Measurements from ENCODE around the gene SERPINF2. TPM values are rescaled to one million over a fixed set of nuclear protein-coding genes. Genes with fewer than 3 reads are reported as not detected.

Gene SERPINF2
- total and polyA plus RNA-seq, 2 experiments from 2014 or later = 0.66 to 1.2 TPM

GRCh38 chr17:1755827-1756262 lies 13.2 kb downstream of the SERPINF2 start:
- Mint-ChIP-seq H3K9me3 (no peaks in the 10 kb centered on the region; the same call in 2 of the 3 replicates), H3K4me3 (no peak overlapping the region; the same call in 2 of the 3 replicates)

DNA sequence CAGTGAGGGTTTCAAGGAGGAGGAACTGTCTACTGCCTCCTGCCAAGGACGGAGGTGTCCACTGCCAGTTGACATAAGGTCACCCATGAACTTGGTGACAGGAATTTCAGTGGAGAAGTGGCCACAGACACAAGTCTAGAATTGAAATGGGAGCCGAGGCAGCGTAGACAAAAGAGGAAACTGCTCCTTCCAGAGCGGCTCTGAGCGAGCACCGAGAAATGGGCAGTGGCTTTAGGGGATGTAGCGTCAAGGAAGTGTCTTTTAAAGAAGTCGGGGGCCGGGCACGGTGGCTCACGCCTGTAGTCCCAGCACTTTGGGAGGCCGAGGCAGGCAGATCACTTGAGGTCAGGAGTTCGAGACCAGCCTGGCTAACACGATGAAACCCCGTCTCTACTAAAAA lies 16.1 kb downstream of the SERPINF2 start:
- ATAC-seq (no peak), DNase-seq (ENCODE audit: low spot score) (no peak)
- no peak overlapping the region for H3K27ac ChIP-seq (ENCODE audit: low read depth)
- H3K4me1 Mint-ChIP-seq = peaks cover 31% of the 10 kb centered on the region
- TF ChIP-seq, protein P1, sequence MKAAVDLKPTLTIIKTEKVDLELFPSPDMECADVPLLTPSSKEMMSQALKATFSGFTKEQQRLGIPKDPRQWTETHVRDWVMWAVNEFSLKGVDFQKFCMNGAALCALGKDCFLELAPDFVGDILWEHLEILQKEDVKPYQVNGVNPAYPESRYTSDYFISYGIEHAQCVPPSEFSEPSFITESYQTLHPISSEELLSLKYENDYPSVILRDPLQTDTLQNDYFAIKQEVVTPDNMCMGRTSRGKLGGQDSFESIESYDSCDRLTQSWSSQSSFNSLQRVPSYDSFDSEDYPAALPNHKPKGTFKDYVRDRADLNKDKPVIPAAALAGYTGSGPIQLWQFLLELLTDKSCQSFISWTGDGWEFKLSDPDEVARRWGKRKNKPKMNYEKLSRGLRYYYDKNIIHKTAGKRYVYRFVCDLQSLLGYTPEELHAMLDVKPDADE (IDR thresholded peaks at IDR 0.05) = no peak
- TF ChIP-seq STAT1 (IDR thresholded peaks at IDR 0.05; ENCODE audit: unreplicated experiment) (no peak), ZNF462 (CRISPR knock-in tag; IDR thresholded peaks at IDR 0.05) (no peak)
- no peaks in the 10 kb centered on the region for H3K27me3 ChIP-seq (ENCODE audit: insufficient read depth)
- no peaks in the 10 kb centered on the region for H3K79me2 ChIP-seq (replicated peaks; ENCODE audit: insufficient read depth)
- no peak overlapping the region for H3K4me2 ChIP-seq
- no peaks in the 10 kb centered on the region; the same call in 2 of the 3 replicates for H3K9me3 Mint-ChIP-seq
- peaks cover 10% of the 10 kb centered on the region for H3K27me3 Mint-ChIP-seq (ENCODE audit: insufficient read depth, low read depth, poor library complexity)
- no peak overlapping the region for H3K4me3 Mint-ChIP-seq
- H3F3A ChIP-seq (replicated peaks; ENCODE audit: low read depth) = peaks cover 6% of the 10 kb centered on the region; the same call in 1 of the 2 replicates
- H3K36me3 Mint-ChIP-seq (ENCODE audit: low read depth) = no peaks in the 10 kb centered on the region
- H4K20me1 ChIP-seq (replicated peaks; ENCODE audit: insufficient read depth) = no peaks in the 10 kb centered on the region
- H3K36me3 ChIP-seq (ENCODE audit: insufficient read depth) = no peaks in the 10 kb centered on the region
- no peak overlapping the region for H3K27ac Mint-ChIP-seq
- H3K4me1 ChIP-seq (ENCODE audit: insufficient read depth) = peaks cover 17% of the 10 kb centered on the region
- no peaks in the 10 kb centered on the region for H3K9me2 ChIP-seq (ENCODE audit: insufficient read depth)
- H3K4me3 ChIP-seq = no peak overlapping the region
- no peak overlapping the region for H2AFZ ChIP-seq

More at GRCh38 chr17:1755827-1756262, 13.2 kb downstream of the SERPINF2 start:
- no peak for TF ChIP-seq EZH2 (IDR thresholded peaks at IDR 0.05; ENCODE audit: low read depth, unreplicated experiment)
- H3K27ac Mint-ChIP-seq = peak overlapping the region; percentile 13; the same call in 1 of the 2 replicates
- Histone ChIP-seq H3F3A (replicated peaks; ENCODE audit: low read depth) (no peaks in the 10 kb centered on the region), H3K79me2 (replicated peaks; ENCODE audit: insufficient read depth) (no peaks in the 10 kb centered on the region), H3K36me3 (ENCODE audit: insufficient read depth) (no peaks in the 10 kb centered on the region), H3K4me2 (no peak overlapping the region), H3K9me2 (ENCODE audit: insufficient read depth) (no peaks in the 10 kb centered on the region), H4K20me1 (replicated peaks; ENCODE audit: insufficient read depth) (no peaks in the 10 kb centered on the region), H3K4me1 (ENCODE audit: insufficient read depth) (peaks cover 6% of the 10 kb centered on the region), H3K4me3 (no peak overlapping the region), H2AFZ (0 out of 2 replicates have a peak overlapping the region, but pooled peaks have one; percentile 47), H3K27me3 (ENCODE audit: insufficient read depth) (no peaks in the 10 kb centered on the region), H3K27ac (ENCODE audit: low read depth) (no peak overlapping the region)
- H3K36me3 Mint-ChIP-seq (ENCODE audit: low read depth) = no peaks in the 10 kb centered on the region
- ATAC-seq = no peak
- no peak for DNase-seq (ENCODE audit: low spot score)
- H3K4me1 Mint-ChIP-seq = peaks cover 18% of the 10 kb centered on the region
- peaks cover 8% of the 10 kb centered on the region for H3K27me3 Mint-ChIP-seq (ENCODE audit: insufficient read depth, low read depth, poor library complexity)

Data from GM23338 (cell line).